SU-DHL-6 (cell line): ENCODE data around the gene AGBL4.

Experiments
- H2AFZ ChIP-seq: fragments of 200-600 bp; sonication (generic); 2 replicates; pipeline ENCODE4 v1.6.1; 2014; ENCODE audit warnings: low read depth, mild to moderate bottlenecking, moderate library complexity, mixed read lengths, antibody characterized with exemption, low read length; ENCODE audit not compliant: severe bottlenecking
- H3F3A ChIP-seq: fragments of 200-600 bp; shearing (Covaris generic); 2 replicates; pipeline ENCODE4 v1.6.0; 2016; ENCODE audit warnings: antibody characterized with exemption, mild to moderate bottlenecking; ENCODE audit not compliant: insufficient read depth
- H3K27ac ChIP-seq: fragments of 200-600 bp; sonication (generic); 2 replicates; pipeline ENCODE4 v1.5.1; 2016; ENCODE audit warnings: low read depth, mild to moderate bottlenecking, low read length, moderate library complexity, mixed read lengths
- H3K27me3 ChIP-seq: fragments of 200-600 bp; sonication (generic), shearing (Covaris generic); 2 replicates; pipeline ENCODE4 v1.6.0; 2014; ENCODE audit warnings: mild to moderate bottlenecking, low read length
- H3K36me3 ChIP-seq: fragments of 200-600 bp; sonication (generic); 2 replicates; pipeline ENCODE4 v1.6.1; 2014; ENCODE audit warnings: mild to moderate bottlenecking, low read length, mixed read lengths
- H3K4me2 ChIP-seq: fragments of 300-600, 200-600 bp; shearing (Covaris generic), sonication (generic); 2 replicates; pipeline ENCODE4 v1.6.0; 2014; ENCODE audit warnings: low read length, low read depth, mild to moderate bottlenecking; ENCODE audit not compliant: poor library complexity, severe bottlenecking
- H3K4me3 ChIP-seq: fragments of 200-600 bp; sonication (generic); 2 replicates; pipeline ENCODE4 v1.5.1; 2014; ENCODE audit warnings: antibody characterized with exemption, low read length, mild to moderate bottlenecking, mixed read lengths; ENCODE audit not compliant: insufficient read depth, poor library complexity, severe bottlenecking
- H3K79me2 ChIP-seq: fragments of 200-600 bp; sonication (generic); 2 replicates; pipeline ENCODE4 v1.6.1; 2014; ENCODE audit warnings: mild to moderate bottlenecking, low read length, moderate library complexity; ENCODE audit not compliant: insufficient read depth
- H3K9ac ChIP-seq: fragments of 200-600 bp; sonication (generic); 2 replicates; pipeline ENCODE4 v1.7.0; 2014; ENCODE audit warnings: mild to moderate bottlenecking, low read length
- H3K9me2 ChIP-seq: fragments of 200-600 bp; sonication (generic); replicated peaks from 2 replicates; pipeline ENCODE4 v1.6.1; 2014; ENCODE audit warnings: low read length; ENCODE audit not compliant: insufficient read depth
- H3K9me3 ChIP-seq: fragments of 200-600 bp; sonication (generic); 2 replicates; pipeline ENCODE4 v1.6.1; 2014; ENCODE audit warnings: low read length, mixed read lengths; ENCODE audit not compliant: insufficient read depth
- H4K20me1 ChIP-seq: fragments of 200-600 bp; sonication (generic); 2 replicates; pipeline ENCODE4 v1.6.1; 2014; ENCODE audit warnings: low read depth, mild to moderate bottlenecking, antibody characterized with exemption, low read length, moderate library complexity, mixed read lengths
- EZH2phosphoT487 ChIP-seq: fragments of 200-600 bp; sonication (generic), shearing (Covaris generic); conservative IDR thresholded peaks from 2 replicates; pipeline ENCODE4 v1.6.1; 2018; ENCODE audit warnings: mild to moderate bottlenecking, antibody characterized with exemption, low read length, moderate library complexity, mixed read lengths
- TF ChIP-seq, protein P1 (sequence below): fragments of 200-600 bp; sonication (generic); IDR thresholded peaks from one replicate; pipeline ENCODE4 v1.5.1; 2017; ENCODE audit warnings: antibody characterized with exemption, mild to moderate bottlenecking, low read length, moderate library complexity; ENCODE audit not compliant: insufficient read depth, poor library complexity, severe bottlenecking

Gene AGBL4

DNA sequence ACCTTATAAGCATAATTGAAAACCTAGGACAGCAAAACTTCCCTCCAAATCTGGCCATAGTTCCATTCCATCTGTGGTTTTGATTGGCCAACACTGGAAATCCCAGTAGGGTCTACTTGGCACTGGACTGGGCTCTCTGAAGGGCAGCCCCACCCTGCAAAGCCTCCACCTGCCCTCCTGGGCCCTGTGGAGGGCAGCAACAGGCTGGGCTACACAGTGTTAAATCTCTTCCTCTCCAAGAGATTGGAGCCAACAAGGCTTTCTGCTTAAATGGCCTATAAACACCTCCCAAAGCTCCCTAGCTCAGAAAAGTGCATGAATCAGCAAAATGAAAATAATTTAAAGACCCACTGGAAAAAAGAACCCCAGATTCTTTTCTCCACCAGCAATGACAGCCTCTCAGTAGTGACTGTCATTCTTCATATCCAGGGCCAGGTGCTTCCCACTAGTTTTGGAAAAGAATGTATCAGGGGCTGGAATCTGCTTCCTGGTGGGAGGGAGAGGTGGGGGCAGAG, 1305.6 kb downstream of the AGBL4 start:
- Histone ChIP-seq H3K9ac (no peak overlapping the region), H2AFZ (no peak overlapping the region), H3K27me3 (no peaks in the 10 kb centered on the region), H3K36me3 (no peaks in the 10 kb centered on the region), H3K79me2 (no peaks in the 10 kb centered on the region), H3K4me2 (no peak overlapping the region), H4K20me1 (no peaks in the 10 kb centered on the region), H3K4me3 (no peak overlapping the region), H3K9me2 (no peaks in the 10 kb centered on the region), H3K27ac (no peak overlapping the region), H3K9me3 (no peaks in the 10 kb centered on the region), H3F3A (no peaks in the 10 kb centered on the region)
- TF ChIP-seq, protein P1, sequence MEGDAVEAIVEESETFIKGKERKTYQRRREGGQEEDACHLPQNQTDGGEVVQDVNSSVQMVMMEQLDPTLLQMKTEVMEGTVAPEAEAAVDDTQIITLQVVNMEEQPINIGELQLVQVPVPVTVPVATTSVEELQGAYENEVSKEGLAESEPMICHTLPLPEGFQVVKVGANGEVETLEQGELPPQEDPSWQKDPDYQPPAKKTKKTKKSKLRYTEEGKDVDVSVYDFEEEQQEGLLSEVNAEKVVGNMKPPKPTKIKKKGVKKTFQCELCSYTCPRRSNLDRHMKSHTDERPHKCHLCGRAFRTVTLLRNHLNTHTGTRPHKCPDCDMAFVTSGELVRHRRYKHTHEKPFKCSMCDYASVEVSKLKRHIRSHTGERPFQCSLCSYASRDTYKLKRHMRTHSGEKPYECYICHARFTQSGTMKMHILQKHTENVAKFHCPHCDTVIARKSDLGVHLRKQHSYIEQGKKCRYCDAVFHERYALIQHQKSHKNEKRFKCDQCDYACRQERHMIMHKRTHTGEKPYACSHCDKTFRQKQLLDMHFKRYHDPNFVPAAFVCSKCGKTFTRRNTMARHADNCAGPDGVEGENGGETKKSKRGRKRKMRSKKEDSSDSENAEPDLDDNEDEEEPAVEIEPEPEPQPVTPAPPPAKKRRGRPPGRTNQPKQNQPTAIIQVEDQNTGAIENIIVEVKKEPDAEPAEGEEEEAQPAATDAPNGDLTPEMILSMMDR: no peak
- no peak for TF ChIP-seq EZH2phosphoT487

DNA sequence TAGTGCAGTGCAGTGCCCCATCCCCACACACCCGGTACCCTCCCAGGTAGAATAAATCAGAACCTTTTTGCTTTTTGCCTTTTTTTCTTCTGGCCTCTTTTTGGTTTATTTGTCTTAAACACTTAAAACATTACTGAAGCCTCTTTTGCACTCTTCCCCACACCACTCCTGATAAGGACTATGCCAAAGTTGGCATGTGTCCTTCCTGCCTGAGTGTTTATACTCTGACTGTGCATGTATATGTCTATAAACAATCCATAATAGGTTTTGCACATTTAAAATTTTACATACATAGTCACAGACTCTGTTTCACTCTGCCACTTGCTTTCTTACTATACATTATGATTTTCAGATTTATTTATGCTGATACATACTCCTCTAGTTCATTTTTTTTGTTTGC, 1306.7 kb downstream of the AGBL4 start:
- TF ChIP-seq EZH2phosphoT487: no peak
- TF ChIP-seq, protein P1: no peak
- Histone ChIP-seq H3F3A (no peaks in the 10 kb centered on the region), H3K4me2 (no peak overlapping the region), H2AFZ (no peak overlapping the region), H3K27ac (no peak overlapping the region), H3K9me3 (no peaks in the 10 kb centered on the region), H3K9me2 (no peaks in the 10 kb centered on the region), H4K20me1 (no peaks in the 10 kb centered on the region), H3K9ac (no peak overlapping the region), H3K79me2 (no peaks in the 10 kb centered on the region), H3K4me3 (no peak overlapping the region), H3K36me3 (no peaks in the 10 kb centered on the region), H3K27me3 (no peaks in the 10 kb centered on the region)

DNA sequence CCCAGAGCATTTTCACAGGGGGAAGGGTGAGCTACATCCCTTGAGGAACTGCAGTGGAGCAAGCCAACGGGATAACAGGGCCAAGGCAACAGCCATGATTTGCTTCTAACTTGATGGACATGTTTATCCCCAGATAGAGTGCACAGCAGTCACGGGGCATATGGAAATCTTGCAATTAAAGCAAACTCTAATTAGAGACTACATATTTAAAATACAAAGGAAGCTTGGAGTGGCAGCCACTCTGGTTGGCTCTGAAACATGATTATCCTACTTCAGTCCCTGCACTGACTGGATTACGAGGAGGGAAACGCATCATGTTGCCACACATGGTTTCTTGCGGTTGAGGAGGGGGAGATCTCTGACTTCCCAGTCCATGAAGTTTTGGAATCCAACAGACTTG, 1307.8 kb downstream of the AGBL4 start:
- Histone ChIP-seq H3K4me3 (no peak overlapping the region), H3F3A (no peaks in the 10 kb centered on the region), H3K79me2 (no peaks in the 10 kb centered on the region), H3K27ac (no peak overlapping the region), H3K9me2 (no peaks in the 10 kb centered on the region), H3K9ac (no peak overlapping the region), H4K20me1 (no peaks in the 10 kb centered on the region), H3K9me3 (no peaks in the 10 kb centered on the region), H3K27me3 (no peaks in the 10 kb centered on the region), H3K36me3 (no peaks in the 10 kb centered on the region), H2AFZ (no peak overlapping the region), H3K4me2 (no peak overlapping the region)
- no peak for TF ChIP-seq EZH2phosphoT487
- TF ChIP-seq, protein P1: no peak
